Gastroesophageal sphincter (tissue), 3 donors: ENCODE results near the gene CHRNA4.

Source experiments
- CTCF ChIP-seq, 4 experiments: fragments of 200-600 bp in 2 of 4; fragments of 450-650 bp in 2 of 4; sonication (generic) in 1 of 4; IDR thresholded peaks; one replicate each; pipeline ENCODE4 v1.5.1; 2017 to 2019; ENCODE audit warnings: antibody characterized with exemption in 4 of 4, mild to moderate bottlenecking in 2 of 4, moderate library complexity in 2 of 4
- EP300 ChIP-seq: sonication (generic); formaldehyde crosslinking; IDR thresholded peaks from one replicate; pipeline ENCODE4 v1.6.1; 2017; ENCODE audit warnings: antibody characterized with exemption, mild to moderate bottlenecking
- POLR2A ChIP-seq, 2 donors: fragments of 450-650 bp; IDR thresholded peaks; one replicate each; pipeline ENCODE4 v1.6.1; 2017; ENCODE audit warnings: antibody characterized with exemption in 2 of 2, mild to moderate bottlenecking in 2 of 2, moderate library complexity in 1 of 2

GRCh38 chr20:63373996-63374395 is 12.8 kb upstream of the CHRNA4 start:
- TF ChIP-seq CTCF (IDR thresholded peaks at IDR 0.05) = no peak
- no peak for TF ChIP-seq POLR2A (IDR thresholded peaks at IDR 0.05)
- TF ChIP-seq EP300 = no peak
